Esophagus mucosa (tissue), 1 donor: ENCODE results near the gene PTGFRN. TPM values are rescaled to one million over a fixed set of nuclear protein-coding genes. Genes with fewer than 3 reads are reported as not detected.
"Not testable (repeated sequence)": the region's sequence is repeated elsewhere in the genome, so short reads cannot be mapped to it uniquely, and the experiment has no call there.

Source experiments
- ATAC-seq: fragments of 200-7000 bp; cut with Tn5 transposase; one replicate; pipeline ENCODE4 v1.9.1; 2020
- total RNA-seq: library from RNA; stranded (reverse); gene quantifications from one replicate; pipeline ENCODE4 v1.2.4, GENCODE V29; 2023
- donor health status: DM: yes; HTN: yes; CAD: no.

The PTGFRN gene
- total RNA-seq, 1 donor from 2014 or later = 55.1 TPM

DNA sequence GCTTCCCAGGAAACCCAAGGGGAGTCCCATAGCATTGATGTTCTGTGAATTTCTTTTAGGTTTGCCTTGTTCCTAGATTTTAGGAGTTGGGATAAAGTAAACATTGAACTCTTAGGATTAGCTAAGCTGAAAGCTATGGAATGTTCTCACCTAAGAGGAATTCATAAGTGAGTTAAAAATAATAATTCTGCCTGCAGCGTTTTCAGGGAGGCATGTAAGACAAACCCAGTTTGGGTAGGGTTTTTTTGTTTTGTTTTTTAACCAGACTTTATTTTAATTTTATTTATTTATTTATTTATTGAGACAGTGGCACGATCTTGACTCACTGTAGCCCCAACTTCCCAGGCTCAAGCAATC, 62.9 kb downstream of the PTGFRN start:
- ATAC-seq = no peak

DNA sequence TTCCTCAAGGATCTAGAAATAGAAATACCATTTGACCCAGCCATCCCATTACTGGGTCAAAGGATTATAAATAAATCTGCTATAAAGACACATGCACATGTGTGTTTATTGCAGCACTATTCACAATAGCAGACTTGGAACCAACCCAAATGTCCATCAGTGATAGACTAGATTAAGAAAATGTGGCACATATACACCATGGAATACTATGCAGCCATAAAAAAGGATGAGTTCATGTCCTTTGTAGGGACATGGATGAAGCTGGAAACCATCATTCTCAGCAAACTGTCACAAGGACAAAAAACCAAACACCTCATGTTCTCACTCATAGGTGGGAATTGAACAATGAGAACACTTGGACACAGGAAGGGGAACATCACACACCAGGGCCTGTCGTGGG, 70.6 kb downstream of the PTGFRN start:
- ATAC-seq = not testable (repeated sequence)

DNA sequence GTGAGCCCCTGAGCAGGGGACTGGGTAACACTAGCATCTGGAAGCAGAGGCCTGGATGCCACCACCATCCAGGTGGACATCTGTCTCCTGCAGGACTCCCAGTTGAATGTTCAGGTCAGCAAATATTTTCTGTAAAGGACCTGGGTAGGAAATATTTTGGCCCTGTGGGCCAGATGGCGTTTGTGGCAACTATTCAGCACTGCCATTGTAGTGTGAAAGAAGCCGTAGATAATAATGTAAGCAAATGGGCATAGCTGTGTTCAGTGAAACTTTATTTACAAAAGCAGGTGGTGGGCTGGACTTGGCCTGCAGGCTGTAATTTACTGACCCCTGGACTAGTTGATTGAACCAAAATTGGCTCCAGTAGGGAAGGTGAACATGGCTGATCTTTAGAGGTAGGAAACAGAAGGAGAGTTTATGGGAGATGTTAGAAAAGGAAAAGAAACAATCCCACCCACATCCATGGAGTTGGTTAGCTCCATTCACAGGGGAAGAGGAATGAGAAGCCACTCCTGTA, 71.9 kb downstream of the PTGFRN start:
- no peak for ATAC-seq

DNA sequence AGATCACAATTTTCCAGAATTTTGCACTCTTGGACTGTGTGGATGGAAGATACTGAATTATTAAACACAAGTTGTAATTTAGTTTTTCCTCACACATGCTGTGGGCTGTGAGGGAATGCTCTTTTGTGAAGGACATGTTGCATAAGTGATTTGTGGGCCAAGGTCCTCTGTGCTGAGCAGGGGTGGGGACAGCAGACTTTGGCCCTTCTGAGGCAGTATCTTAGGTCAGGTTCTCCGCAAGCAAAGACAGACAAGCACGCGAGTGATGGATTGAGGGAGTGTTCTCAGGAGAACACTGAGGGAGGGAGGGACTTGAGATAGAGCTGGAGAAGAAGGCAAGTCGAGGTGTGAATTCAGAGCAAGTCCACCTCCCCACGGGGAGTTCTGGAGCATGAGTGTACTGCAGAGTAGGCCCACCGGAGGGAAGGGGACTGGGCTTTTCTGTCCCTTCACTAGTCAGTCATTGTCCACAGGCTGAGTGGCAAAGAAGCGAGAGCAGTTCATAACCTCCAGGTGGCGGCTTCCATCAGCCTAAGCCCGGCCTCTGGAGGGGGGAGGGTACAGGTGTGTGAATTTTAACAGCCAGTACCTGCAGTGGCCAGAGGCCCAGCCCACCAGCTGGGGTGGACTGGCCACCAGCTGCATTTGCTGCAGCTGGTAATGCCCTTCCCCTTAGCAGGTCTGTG, 72.7 kb downstream of the PTGFRN start:
- ATAC-seq = no peak

DNA sequence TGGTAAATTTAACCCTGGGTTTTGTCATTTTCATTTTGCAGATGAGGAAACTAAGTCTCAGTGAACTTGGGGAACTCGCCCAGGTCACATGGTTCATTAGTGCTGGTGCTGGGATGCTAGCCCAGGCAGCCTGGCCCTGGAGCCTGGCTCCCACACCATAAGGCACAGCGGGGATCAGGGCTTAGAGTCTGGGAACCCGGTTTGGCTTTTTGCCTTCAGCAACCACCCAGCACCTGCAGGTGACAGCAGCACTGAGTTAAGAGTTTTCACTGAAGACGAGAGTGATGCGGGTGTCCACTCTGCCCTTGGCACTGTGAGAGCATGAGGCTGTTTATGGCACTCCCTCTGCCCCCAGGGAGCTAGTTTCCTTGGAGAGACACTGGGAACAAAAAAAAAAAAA, 73.4 kb downstream of the PTGFRN start:
- ATAC-seq = no peak

DNA sequence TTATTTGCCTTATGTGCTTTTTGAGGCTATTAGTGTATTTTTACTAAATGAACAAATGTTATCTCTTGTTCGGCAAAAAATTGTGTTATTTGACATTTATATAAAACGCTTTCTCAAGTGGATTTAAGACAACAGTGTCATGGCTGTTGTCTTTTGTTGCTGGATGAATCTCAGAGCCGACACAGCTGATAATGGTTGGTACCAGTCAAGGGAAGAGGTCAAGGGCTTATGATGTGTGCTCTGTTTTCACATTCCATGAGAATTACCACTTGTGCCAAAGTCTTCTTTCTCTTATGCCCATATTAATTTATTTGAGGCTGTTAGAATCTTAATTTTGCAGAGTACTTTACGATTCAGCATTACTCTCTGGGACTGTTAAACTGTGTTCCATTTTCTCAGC, 74.0 kb downstream of the PTGFRN start:
- no peak for ATAC-seq

DNA sequence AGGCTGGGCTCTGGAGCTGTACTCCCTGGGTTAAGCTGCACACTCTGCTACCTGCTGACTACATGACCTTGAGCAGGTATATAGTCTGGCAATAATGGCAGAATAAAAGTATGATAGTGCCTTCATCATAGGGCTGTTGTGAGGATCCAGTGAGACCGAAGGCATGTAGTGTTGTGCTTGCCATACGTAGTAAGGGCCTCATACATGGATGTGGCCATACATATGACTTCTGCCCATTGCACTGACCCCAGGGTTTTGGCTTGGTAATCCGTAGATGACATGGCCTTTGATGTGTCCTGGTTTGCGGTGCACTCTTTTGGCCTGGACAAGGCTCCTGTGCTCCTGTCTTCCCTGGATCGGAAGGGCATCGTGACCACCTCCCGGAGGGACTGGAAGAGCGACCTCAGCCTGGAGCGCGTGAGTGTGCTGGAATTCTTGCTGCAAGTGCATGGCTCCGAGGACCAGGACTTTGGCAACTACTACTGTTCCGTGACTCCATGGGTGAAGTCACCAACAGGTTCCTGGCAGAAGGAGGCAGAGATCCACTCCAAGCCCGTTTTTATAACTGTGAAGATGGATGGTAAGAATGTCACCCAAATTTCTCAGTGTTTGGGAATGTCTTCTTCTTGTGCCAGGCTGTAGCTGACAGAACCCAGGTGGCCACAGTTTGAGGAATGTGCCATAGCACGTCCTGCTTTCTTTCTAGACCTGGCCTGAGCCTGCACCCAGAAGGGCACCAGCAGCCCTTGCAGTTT, 74.9 kb downstream of the PTGFRN start:
- ATAC-seq = no peak

DNA sequence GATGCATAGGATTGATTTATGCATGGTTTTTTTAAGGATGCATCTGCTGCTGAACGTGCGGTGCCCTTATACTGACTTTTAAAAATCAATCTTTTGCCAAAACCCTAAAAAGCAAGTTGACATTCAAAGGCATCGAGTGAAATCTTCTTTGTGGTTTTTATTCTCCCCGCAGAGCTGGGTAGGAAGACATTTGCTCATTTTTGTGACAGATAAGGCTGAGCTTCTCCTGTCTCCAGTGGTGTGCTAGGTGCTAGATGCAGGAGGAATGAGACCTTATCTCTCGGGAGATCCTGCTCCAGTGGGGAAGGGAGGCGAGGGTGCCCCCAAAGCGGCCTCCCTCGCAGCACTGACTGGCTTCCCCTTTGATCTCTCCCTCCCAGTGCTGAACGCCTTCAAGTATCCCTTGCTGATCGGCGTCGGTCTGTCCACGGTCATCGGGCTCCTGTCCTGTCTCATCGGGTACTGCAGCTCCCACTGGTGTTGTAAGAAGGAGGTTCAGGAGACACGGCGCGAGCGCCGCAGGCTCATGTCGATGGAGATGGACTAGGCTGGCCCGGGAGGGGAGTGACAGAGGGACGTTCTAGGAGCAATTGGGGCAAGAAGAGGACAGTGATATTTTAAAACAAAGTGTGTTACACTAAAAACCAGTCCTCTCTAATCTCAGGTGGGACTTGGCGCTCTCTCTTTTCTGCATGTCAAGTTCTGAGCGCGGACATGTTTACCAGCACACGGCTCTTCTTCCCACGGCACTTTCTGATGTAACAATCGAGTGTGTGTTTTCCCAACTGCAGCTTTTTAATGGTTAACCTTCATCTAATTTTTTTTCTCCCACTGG, 76.9 kb downstream of the PTGFRN start:
- ATAC-seq = no peak

DNA sequence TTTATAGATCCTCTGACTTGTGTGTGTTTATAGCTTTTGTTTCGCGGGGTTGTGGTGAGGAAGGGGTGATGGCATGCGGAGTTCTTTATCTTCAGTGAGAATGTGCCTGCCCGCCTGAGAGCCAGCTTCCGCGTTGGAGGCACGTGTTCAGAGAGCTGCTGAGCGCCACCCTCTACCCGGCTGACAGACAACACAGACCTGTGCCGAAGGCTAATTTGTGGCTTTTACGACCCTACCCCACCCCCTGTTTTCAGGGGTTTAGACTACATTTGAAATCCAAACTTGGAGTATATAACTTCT, 77.5 kb downstream of the PTGFRN start:
- no peak for ATAC-seq

DNA sequence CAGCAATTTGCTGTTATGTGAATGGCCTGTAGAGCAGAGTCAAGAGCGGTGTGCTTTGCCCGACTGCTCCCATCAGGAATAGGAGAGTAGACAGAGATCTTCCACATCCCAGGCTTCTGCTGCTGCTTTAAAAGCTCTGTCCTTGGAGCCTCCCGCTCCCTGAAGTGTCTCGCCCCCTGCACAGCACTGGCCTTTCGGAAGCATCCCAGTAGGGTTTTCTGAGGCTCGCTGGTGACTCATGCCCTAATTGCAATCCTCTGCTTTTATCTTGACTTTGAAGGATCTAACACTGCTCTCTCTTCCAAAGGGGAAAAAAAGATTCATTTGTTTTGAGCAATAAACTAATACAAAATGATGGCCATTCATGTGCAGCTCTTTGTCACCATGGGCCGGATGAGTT, 78.5 kb downstream of the PTGFRN start:
- ATAC-seq = peak; percentile 23

DNA sequence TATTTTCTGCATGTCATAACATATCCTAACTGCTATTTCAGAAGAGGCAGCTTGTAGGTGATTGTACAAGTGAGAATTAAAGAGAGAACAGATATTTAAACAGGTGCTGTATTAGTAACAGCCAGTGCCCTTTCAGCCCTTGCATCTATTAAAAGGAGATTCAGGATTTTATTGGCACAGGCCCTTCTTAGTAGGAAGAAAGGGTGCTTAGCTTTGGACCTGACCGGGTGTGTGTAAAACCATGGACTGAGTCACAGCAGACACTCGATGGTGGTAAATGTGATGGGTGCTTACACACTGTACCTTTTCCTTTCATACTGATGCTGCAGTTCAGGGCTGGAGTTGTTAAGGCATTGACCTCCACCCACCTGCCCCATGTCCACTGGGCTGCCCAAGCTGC, 79.2 kb downstream of the PTGFRN start:
- ATAC-seq = peak; percentile 49

DNA sequence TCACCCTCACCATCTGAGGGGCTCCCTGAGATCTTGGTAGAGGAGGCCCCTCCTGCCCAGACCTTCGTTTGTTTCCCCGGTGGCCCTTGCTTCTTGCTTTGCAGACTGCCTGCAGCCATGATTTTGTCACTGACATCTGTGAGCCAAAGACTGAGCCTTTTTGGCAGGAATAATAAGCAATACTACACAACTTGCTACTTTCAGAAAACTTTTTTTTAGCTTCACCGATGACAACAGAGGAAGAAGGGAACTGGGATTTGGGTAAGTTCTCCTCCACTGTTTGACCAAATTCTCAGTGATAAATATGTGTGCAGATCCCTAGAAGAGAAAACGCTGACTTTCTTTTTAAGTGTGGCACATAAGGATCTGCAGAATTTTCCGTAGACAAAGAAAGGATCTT, 80.1 kb downstream of the PTGFRN start:
- ATAC-seq = no peak

DNA sequence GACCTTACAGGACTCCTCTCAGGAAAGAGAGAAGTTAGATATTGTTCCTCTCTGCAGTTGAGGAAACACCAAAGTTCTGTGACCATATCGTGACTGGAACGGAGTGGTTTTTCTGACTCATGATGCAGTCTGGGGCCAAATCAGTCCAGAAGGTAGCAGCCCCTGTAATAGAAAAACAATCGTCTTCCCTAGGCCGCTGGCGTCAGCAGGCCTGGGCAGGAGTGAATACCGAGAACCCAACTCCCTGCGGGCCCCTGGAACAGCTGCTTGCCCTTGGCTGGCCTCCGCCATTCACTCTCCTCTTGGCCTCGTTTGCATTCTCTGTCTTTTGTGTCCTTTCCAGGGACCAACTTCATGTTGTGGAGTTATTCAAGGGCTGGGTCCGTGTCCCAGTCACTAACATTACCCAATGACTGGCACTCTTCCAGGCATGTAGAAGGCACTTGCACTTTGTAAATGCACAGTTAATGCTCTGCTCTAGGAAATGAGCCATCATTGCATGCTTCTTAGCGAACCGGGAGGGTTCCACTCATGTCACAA, 81.0 kb downstream of the PTGFRN start:
- peak; percentile 79 for ATAC-seq

DNA sequence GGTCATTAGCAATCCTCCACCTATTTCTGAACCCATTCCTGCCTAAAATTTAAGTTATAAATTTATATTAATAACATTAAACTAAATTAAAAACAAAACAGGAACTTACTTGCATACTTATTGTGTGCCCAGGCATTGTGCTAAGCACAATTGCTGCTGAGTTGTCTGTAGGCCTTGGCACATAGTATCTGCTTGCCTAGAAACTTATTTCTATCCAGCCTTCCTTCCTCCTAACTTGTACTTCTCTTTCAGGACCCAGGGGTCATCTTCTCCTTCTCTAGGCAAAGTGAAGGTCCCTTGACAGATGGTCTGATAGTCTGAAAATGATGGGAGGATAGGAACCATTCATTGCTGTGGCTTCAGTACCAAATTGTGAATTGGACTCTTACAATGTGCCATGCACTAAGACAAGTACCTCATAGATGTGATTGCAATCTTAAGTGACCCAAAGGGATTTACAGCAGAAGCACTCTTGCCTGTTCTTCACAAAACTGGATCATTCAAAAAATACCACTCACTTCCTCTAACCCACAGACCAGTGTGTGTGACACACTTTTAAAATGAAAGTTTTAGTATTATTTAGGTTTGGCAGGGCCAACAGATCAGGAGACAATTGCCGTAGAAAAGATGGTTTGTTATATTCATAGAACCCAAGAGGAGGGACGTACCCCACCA, 81.6 kb downstream of the PTGFRN start:
- ATAC-seq = no peak

DNA sequence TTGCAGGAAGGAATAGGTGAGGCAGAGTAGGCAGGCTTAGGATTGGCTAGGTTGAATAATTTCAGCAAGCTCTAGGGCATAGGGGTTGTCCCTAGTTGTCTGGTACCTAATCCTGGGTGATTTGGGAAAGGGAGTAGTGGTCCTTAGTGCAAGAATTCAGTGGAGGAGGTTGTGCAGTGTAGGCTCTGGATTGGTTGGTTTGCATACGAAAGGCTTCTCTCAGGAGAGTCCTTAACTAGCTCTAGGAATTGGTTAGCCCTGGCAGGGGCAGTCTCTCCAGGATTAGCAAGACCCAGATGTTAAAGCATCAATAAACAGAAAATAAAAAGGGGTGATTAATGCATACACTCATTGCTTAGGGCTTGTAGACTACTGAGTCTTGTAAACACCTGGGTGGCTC, 82.2 kb downstream of the PTGFRN start:
- no peak for ATAC-seq

DNA sequence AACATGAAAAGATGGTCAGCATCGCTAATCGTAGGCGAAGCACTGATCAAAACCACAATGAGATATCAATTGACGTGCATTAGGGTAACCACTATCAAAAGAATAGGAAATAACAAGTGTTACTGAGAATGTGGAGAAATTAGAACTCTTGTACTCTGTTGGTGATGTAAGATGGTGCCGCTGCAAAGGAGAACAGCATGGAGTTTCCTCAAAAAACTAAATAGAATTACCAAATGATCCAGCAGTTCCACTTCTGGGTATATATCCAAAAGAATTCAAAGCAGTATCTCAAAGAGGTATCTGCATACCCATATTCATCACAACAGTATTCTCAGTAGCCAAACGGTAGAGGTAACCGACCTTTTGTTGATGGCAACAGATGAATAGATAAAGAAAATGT, 83.6 kb downstream of the PTGFRN start:
- ATAC-seq = no peak

DNA sequence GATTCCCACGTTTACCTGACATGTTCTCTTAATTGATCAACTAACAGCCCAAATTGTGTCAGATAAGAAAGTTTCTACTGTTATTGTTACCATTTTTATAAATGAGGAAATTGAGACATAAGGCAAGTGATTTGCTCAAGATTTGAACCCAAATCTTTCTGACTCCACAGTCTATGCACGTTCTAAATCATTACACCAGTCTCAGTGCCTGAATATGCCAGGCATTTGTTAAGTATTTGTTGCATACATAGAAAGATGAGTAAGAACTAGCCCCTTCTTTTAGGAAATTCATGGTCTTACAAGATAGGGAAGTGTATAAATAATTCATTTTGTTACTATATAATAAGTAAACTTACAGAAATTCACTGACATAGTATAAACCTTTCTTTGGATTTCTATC, 84.7 kb downstream of the PTGFRN start:
- ATAC-seq = no peak

DNA sequence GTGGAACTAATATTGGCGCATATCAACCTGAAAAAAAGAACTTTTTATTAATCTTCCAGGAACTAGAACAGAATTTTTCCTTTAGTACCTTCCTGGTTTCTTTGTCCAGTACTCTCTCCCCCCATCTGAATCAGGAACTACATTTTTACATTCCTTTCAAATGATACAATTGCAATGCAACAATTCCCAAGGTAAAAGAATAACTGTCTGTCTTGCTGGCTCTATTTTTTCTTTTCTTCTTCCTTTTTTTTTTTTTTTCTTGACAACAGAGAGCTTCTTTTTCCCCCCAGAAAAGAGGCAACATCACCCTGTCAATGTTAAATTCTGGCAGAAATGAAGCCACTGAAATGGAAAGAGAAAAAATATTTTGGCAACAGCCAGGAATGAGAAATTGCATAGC, 87.3 kb downstream of the PTGFRN start:
- no peak for ATAC-seq

DNA sequence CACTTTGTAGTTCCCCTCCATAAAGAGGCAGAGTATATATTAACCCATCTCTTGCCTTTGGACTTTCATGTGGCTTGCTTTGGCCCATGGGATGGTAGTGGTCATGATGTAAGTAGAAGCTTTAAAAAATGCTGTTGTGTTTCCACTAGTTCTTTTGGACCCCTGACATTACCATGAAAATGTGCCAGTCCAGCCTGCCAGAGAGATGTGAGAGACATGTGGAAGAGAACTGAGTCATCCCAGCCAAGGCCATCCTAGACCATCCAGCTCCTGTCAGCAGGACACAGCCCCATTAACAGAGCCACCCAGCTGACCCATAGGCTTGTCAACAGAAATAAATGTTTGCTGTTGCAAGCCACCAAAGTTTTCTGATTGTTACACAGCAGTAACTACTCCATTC, 87.9 kb downstream of the PTGFRN start:
- ATAC-seq = no peak

DNA sequence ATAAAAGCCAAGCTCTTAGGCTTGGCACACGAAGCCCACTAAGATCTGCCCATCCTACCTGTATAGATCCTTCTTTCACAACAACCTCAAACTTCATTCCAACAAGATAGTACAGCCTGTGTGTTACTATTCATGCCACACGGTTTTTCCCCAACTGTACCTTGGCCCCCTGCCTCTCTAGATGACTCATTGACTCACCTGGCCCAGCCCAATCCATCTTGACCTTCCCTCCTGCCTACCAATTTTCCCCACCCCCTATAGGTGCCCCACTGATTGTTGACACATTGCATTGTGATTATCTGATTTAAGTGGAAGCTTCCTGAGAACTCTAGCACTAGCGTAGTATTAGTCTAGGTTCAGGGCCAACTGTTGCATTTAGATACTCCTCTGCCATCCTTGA, 89.9 kb downstream of the PTGFRN start:
- peak; percentile 19 for ATAC-seq

DNA sequence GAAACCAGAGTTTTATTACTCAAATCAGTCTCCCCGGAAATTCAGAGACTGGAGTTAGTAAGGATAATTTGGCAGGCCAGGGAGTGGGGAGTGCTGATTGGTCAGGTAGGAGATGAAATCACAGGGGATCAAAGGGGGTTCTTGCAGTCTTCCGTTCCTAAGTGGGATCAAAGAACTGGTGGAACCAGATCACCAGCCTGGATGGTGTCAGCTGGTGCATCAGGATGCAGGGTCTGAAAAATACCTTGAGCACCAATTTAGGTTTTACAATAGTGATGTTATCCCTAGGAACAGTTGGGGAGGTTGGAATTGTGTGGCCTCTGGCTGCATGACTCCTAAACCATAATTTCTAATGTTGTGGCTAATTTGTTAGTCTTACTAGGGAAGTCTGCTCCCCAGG, 90.4 kb downstream of the PTGFRN start:
- ATAC-seq = no peak

DNA sequence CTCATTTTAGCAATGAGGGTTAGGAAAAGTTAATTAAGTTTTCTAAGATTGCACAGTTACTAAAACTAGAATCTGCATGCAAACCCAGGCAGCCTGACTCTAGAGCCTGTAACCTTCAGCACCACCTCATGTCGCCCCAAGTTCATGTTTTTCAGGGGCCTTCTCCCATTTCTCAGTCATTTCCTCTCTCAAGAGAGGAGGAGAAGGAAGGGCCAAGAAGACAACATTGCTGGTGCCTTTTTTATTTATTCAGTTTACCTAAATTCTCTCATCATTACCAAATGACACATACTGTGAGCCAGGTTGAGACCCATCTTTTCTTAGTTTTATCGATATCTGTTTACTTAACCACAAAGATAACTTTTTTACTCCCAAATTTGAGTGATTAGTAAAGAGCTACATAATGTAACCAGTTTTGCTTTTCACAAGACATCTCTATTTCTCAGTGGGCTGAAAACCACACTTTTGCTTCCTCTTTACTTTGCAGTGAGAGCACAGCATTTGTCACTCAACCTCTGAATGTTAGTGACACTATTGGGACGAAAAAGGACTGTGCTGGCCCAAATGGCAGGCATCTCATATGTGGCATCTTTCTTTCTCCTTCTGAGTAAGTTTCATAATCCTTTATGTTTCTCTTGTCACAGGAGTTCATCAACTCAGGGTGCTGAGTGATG, 91.7 kb downstream of the PTGFRN start, which contains the start of gene CD101:
TSS of gene CD101 (plus strand) at position 507 of the 674 bp plus-strand sequence. CDS start at position 565, 58 bp downstream.
- no peak for ATAC-seq
